ENCODE measurements around the gene TEAD1. TPM values are rescaled to one million over a fixed set of nuclear protein-coding genes. Genes with fewer than 3 reads are reported as not detected.

Gene TEAD1
- 100 to 1,000 TPM; 155 to 200 (median 186) TPM for total RNA-seq
- 10 to 100 TPM in 1 of 3 donors, 1 to 10 TPM in 2; 3.2 to 14.0 (median 4.2) TPM for polyA plus RNA-seq

GRCh38 chr11:12673924-12674570 lies at the start of gene TEAD1:
TSS of gene TEAD1 (plus strand) at chr11:12674421.
- DNase-seq = peak; percentile 98
- Histone ChIP-seq H3K4me1 (peaks cover 0 to 39% (median 15%) of the 10 kb centered on the region in 4 donors), H3K36me3 (no peaks in the 10 kb centered on the region), H3K27ac (peak within 1 kb of the TSS; percentile 98 to 99 (median 99)), H3K9me3 (no peaks in the 10 kb centered on the region), H3K4me3 (peak within 1 kb of the TSS; percentile 62 to 92 (median 87)), H3K27me3 (no peaks in the 10 kb centered on the region)
- TF ChIP-seq POLR2AphosphoS5 (IDR thresholded peaks at IDR 0.05) (peak; percentile 82 to 93 (median 90)), EP300 (IDR thresholded peaks at IDR 0.05) (peak in 1 of 4 donors; percentile 61), POLR2A (IDR thresholded peaks at IDR 0.05) (peak; percentile 67 to 77)
- TF ChIP-seq, protein P1, sequence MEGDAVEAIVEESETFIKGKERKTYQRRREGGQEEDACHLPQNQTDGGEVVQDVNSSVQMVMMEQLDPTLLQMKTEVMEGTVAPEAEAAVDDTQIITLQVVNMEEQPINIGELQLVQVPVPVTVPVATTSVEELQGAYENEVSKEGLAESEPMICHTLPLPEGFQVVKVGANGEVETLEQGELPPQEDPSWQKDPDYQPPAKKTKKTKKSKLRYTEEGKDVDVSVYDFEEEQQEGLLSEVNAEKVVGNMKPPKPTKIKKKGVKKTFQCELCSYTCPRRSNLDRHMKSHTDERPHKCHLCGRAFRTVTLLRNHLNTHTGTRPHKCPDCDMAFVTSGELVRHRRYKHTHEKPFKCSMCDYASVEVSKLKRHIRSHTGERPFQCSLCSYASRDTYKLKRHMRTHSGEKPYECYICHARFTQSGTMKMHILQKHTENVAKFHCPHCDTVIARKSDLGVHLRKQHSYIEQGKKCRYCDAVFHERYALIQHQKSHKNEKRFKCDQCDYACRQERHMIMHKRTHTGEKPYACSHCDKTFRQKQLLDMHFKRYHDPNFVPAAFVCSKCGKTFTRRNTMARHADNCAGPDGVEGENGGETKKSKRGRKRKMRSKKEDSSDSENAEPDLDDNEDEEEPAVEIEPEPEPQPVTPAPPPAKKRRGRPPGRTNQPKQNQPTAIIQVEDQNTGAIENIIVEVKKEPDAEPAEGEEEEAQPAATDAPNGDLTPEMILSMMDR (IDR thresholded peaks at IDR 0.05) = no peak
- intact Hi-C loops (cut with DNase I) = loop anchor here (1.0 to 5.0 kb wide), 6 partner anchors 132 to 385 kb away; partner anchors contain the start of gene PARVA
- 1% methylated on average over 95 of the region's 95 CpGs for WGBS, 2 donors

DNA sequence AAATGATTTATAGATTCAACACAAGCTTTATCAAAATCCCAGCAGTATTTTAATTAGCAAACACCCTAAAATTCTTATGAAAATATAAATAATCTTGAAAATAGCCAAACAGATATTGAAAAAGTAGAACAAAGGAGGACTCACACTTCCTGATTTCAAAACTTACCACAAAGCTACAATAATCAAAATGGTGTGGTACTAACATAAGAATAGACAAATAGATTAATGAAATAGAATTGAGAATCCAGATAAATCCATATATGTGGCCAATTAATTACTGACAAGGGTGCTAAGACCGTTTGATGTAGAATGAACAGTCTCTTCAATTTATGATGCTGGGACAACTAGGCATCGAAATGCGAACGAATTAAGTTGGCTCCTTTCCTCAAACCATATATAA lies 49.6 kb upstream of the TEAD1 start:
- intact Hi-C loops (cut with DNase I) = no loop called here

GRCh38 chr11:12625438-12626071 lies 48.7 kb upstream of the TEAD1 start:
- no peak overlapping the region for H3K27ac ChIP-seq
- intact Hi-C loops (cut with DNase I) = no loop called here
- WGBS, 2 donors = 53 to 61% methylated on average over 4 of the region's 4 CpGs

More for the DNA sequence above, 49.6 kb upstream of the TEAD1 start:
- Histone ChIP-seq H3K27ac (no peak overlapping the region), H3K9me3 (peaks cover 0 to 4% (median 0%) of the 10 kb centered on the region in 4 donors), H3K36me3 (no peaks in the 10 kb centered on the region), H3K4me1 (peaks cover 0 to 7% (median 0%) of the 10 kb centered on the region in 4 donors), H3K4me3 (no peak overlapping the region), H3K27me3 (no peaks in the 10 kb centered on the region)
- WGBS, 2 donors = 92 to 94% methylated on average over 4 of the region's 4 CpGs
- no peak for TF ChIP-seq POLR2A (IDR thresholded peaks at IDR 0.05)
- TF ChIP-seq EP300 (IDR thresholded peaks at IDR 0.05) = no peak
- no peak for TF ChIP-seq POLR2AphosphoS5 (IDR thresholded peaks at IDR 0.05)
- TF ChIP-seq, protein P1 (IDR thresholded peaks at IDR 0.05) = no peak
- DNase-seq = no peak

DNA sequence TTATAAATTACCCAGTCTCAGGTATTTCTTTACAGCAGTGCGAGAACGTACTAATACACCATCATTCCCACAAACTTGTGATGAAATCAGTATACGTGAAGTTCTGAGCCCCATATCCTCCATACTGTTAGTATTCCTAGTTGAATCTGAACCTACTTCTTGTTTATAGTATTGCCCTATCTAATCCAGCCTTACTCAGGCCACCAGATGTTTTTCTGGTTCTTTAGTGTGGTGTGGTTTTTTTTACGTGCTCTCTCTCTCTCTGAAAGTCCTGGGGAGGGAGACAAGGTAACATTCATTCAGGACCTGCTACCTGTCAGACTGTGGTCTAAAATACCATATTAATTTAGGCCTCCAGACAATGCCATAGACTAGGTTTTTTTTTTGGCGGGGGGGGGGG lies 47.6 kb upstream of the TEAD1 start:
- intact Hi-C loops (cut with DNase I) = no loop called here
- Histone ChIP-seq H3K27ac (no peak overlapping the region), H3K4me3 (no peak overlapping the region), H3K4me1 (peaks cover 0 to 7% (median 0%) of the 10 kb centered on the region in 4 donors), H3K36me3 (no peaks in the 10 kb centered on the region), H3K9me3 (peaks cover 0 to 4% (median 0%) of the 10 kb centered on the region in 4 donors), H3K27me3 (no peaks in the 10 kb centered on the region)
- WGBS, 2 donors = 95 to 96% methylated on average over 5 of the region's 5 CpGs
- no peak for TF ChIP-seq POLR2AphosphoS5 (IDR thresholded peaks at IDR 0.05)
- TF ChIP-seq EP300 (IDR thresholded peaks at IDR 0.05) = no peak
- TF ChIP-seq, protein P1 (IDR thresholded peaks at IDR 0.05) = no peak
- no peak for TF ChIP-seq POLR2A (IDR thresholded peaks at IDR 0.05)
- no peak for DNase-seq

More at GRCh38 chr11:12625438-12626071, 48.7 kb upstream of the TEAD1 start:
- DNase-seq = no peak
- Histone ChIP-seq H3K4me3 (no peak overlapping the region), H3K36me3 (no peaks in the 10 kb centered on the region), H3K27me3 (no peaks in the 10 kb centered on the region), H3K9me3 (peaks cover 0 to 4% (median 0%) of the 10 kb centered on the region in 4 donors), H3K4me1 (peaks cover 0 to 7% (median 0%) of the 10 kb centered on the region in 4 donors)
- TF ChIP-seq POLR2AphosphoS5 (IDR thresholded peaks at IDR 0.05) (no peak), POLR2A (IDR thresholded peaks at IDR 0.05) (no peak), EP300 (IDR thresholded peaks at IDR 0.05) (no peak)
- TF ChIP-seq, protein P1 (IDR thresholded peaks at IDR 0.05) = no peak
